Liver (tissue), 9 donors: ENCODE results near the gene COL5A1. TPM values are rescaled to one million over a fixed set of nuclear protein-coding genes. Genes with fewer than 3 reads are reported as not detected.

ENCODE experiments used
- DNase-seq: peaks from one replicate; pipeline ENCODE4 v3.0.0-alpha.2; 2017; ENCODE audit warnings: low spot score
- H3K27ac ChIP-seq, 2 donors: one replicate each; pipeline ENCODE4 v1.7.0; 2013; ENCODE audit warnings: inconsistent platforms in 2 of 2, low read length in 2 of 2, control low read depth in 1 of 2, low read depth in 1 of 2, mild to moderate bottlenecking in 1 of 2
- H3K27me3 ChIP-seq, 4 donors: one replicate each; pipeline versions ENCODE4 v1.6.1 to v1.7.0; 2013; ENCODE audit warnings: low read length in 3 of 4, inconsistent platforms in 1 of 4, mild to moderate bottlenecking in 1 of 4, moderate library complexity in 1 of 4; ENCODE audit not compliant: control insufficient read depth in 4 of 4, insufficient read depth in 4 of 4
- H3K36me3 ChIP-seq, 4 donors: one replicate each; pipeline versions ENCODE4 v1.6.1 to v1.7.0; 2013; ENCODE audit warnings: low read length in 3 of 4, mild to moderate bottlenecking in 3 of 4, low read depth in 1 of 4, moderate library complexity in 1 of 4; ENCODE audit not compliant: control insufficient read depth in 4 of 4, insufficient read depth in 3 of 4
- H3K4me1 ChIP-seq, 4 donors: one replicate each; pipeline versions ENCODE4 v1.6.1 to v1.7.0; 2013; ENCODE audit warnings: low read length in 3 of 4, mild to moderate bottlenecking in 3 of 4, moderate library complexity in 1 of 4; ENCODE audit not compliant: control insufficient read depth in 4 of 4, insufficient read depth in 4 of 4
- H3K4me3 ChIP-seq, 3 donors: one replicate each; pipeline versions ENCODE4 v1.6.1 to v1.7.0; 2013; ENCODE audit warnings: low read length in 3 of 3, control low read depth in 1 of 3, low read depth in 1 of 3, mild to moderate bottlenecking in 1 of 3
- H3K9ac ChIP-seq, 2 donors: one replicate each; pipeline ENCODE4 v1.7.0; 2013; ENCODE audit warnings: low read length in 2 of 2, mild to moderate bottlenecking in 2 of 2, moderate library complexity in 2 of 2, control low read depth in 1 of 2, low read depth in 1 of 2
- H3K9me3 ChIP-seq, 4 donors: one replicate each; pipeline versions ENCODE4 v1.6.1 to v1.7.0; 2013; ENCODE audit warnings: low read length in 3 of 4; ENCODE audit not compliant: control insufficient read depth in 4 of 4
- EGR1 ChIP-seq, 2 donors: IDR thresholded peaks; 2 replicates each; pipeline ENCODE4 v1.6.1; 2016 to 2018; ENCODE audit warnings: antibody characterized with exemption in 2 of 2, low read depth in 2 of 2
- FOXA1 ChIP-seq: IDR thresholded peaks from 2 replicates; pipeline ENCODE4 v1.6.1; 2016; ENCODE audit warnings: antibody characterized with exemption
- FOXA2 ChIP-seq: IDR thresholded peaks from 2 replicates; pipeline ENCODE4 v1.6.1; 2016; ENCODE audit warnings: antibody characterized with exemption
- GABPA ChIP-seq, 2 donors: IDR thresholded peaks in 1 of 2; conservative IDR thresholded peaks in 1 of 2; 2 replicates each; pipeline ENCODE4 v1.6.1; 2016; ENCODE audit warnings: antibody characterized with exemption in 2 of 2, mild to moderate bottlenecking in 1 of 2, moderate library complexity in 1 of 2
- HNF4A ChIP-seq, 2 donors: conservative IDR thresholded peaks; 2 replicates each; pipeline ENCODE4 v1.6.1; 2016; ENCODE audit warnings: antibody characterized with exemption in 2 of 2, mild to moderate bottlenecking in 2 of 2
- NR2F2 ChIP-seq: IDR thresholded peaks from 2 replicates; pipeline ENCODE4 v1.6.1; 2016; ENCODE audit warnings: antibody characterized with exemption
- RXRA ChIP-seq, 2 donors: IDR thresholded peaks; 2 replicates each; pipeline ENCODE4 v1.6.1; 2017 to 2018; ENCODE audit warnings: antibody characterized with exemption in 2 of 2, mild to moderate bottlenecking in 1 of 2
- SP1 ChIP-seq: IDR thresholded peaks from 2 replicates; pipeline ENCODE4 v1.6.1; 2018; ENCODE audit warnings: antibody characterized with exemption, mild to moderate bottlenecking
- TAF1 ChIP-seq: conservative IDR thresholded peaks from 2 replicates; pipeline ENCODE4 v1.6.1; 2016; ENCODE audit warnings: antibody characterized with exemption, mild to moderate bottlenecking
- WGBS: extraction: QIAGEN DNeasy Blood & Tissue Kit; methylation state at CpG from one replicate; pipeline ENCODE4 v1.1.7; 2013; 5-methylcytosine and 5-hydroxymethylcytosine counted together
- polyA plus RNA-seq, 2 donors: library from polyadenylated mRNA; stranded (reverse) in 1 of 2; unstranded in 1 of 2; fragments of 200-250 nt in 1 of 2; fragments of >200 nt in 1 of 2; fragmentation: Nextera tagmentation in 1 of 2; extraction: Ambion mirVana in 1 of 2; gene quantifications; one replicate each; pipeline versions ENCODE4 v1.2.1 to v1.2.3, GENCODE V29; 2013 to 2015
- total RNA-seq, 2 donors: library from RNA; depleted of rRNA; stranded (reverse); fragments of >200 nt; gene quantifications; one replicate each; pipeline ENCODE4 v1.2.3, GENCODE V29; 2014
- TF ChIP-seq, protein P1 (sequence below): fragments of 150-350 bp; IDR thresholded peaks from 2 replicates; pipeline ENCODE4 v1.5.1; 2017; ENCODE audit warnings: improper control_type of control experiment, low read depth, low read length; ENCODE audit not compliant: missing input control
- TF ChIP-seq, protein P2 (sequence below): IDR thresholded peaks from 2 replicates; pipeline ENCODE4 v1.6.1; 2016; ENCODE audit warnings: antibody characterized with exemption
- TF ChIP-seq, protein P3 (sequence below): IDR thresholded peaks from 2 replicates; pipeline ENCODE4 v1.6.1; 2016; ENCODE audit warnings: antibody characterized with exemption
- TF ChIP-seq, protein P4 (sequence below): IDR thresholded peaks from 2 replicates; pipeline ENCODE4 v1.6.1; 2016; ENCODE audit warnings: antibody characterized with exemption, mild to moderate bottlenecking
- donor health status: healthy.
- donor health status: healthy.
- donor health status: healthy.
- donor health status: healthy.
- donor health status: healthy.

COL5A1 gene
- total and polyA plus RNA-seq, 4 donors: 0.67 to 15.6 (median 11.2) TPM

DNA sequence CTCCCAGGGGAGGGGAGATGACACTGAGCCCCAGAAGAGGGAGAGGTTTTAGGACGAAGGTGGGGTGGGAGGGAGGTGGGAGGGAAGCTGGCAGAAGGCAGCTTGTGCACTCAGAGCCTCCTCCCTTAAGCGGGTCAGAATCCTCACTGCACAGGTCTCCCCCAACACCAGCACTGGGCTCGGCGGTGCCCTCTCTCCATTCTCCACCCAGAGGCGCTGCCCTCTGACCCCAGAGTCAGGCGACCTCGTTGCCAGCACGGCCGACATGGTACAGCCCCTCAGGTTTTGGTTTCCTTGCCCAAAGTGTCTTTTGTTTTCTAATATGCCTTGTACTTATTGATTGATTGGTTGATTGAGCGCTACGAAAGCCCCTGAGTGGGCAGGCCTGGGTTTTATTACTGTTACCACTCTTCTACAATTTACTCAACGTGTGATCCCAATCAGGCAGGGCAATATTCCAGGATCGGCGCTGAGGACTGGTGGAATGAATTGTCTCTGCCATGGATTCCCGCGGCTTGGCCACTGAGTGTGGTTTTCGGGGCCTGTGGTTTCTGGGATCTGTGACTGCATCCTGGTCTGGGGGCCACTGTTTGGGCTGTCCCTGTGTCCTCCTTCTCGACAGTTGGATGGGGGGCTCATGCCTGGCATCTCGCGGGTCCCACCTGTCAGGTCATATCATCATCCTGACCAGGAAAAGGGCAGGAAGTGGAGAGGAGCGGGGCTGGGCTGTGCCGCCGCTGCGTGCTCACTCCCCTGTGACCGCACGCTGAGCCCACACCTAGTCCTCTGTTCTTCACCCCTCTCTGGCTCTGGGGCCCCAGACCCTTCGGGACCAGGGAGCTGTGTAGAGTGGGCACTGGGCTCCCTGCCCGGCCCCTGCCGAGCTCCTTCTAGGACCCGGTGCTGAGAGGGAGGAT lies 229.4 kb downstream of the COL5A1 start:
- Histone ChIP-seq H3K27ac (no peak overlapping the region), H3K36me3 (no peaks in the 10 kb centered on the region), H3K9ac (no peak overlapping the region), H3K27me3 (peaks cover 0 to 2% (median 0%) of the 10 kb centered on the region in 4 donors), H3K4me3 (no peak overlapping the region), H3K4me1 (no peaks in the 10 kb centered on the region), H3K9me3 (peaks cover 0 to 1% (median 0%) of the 10 kb centered on the region in 4 donors)
- no peak for DNase-seq
- 78% methylated on average over 30 of the region's 30 CpGs for WGBS
- TF ChIP-seq FOXA2 (no peak), EGR1 (IDR thresholded peaks at IDR 0.05; ENCODE audit: low read depth in 2 of 2) (no peak), SP1 (no peak), RXRA (IDR thresholded peaks at IDR 0.05) (no peak), HNF4A (conservative IDR thresholded peaks at IDR 0.05) (no peak), FOXA1 (no peak), TAF1 (no peak), GABPA (IDR thresholded peaks at IDR 0.05 in 1 of 2, conservative IDR thresholded peaks at IDR 0.05 in 1 of 2) (no peak), NR2F2 (no peak)
- TF ChIP-seq, protein P1, sequence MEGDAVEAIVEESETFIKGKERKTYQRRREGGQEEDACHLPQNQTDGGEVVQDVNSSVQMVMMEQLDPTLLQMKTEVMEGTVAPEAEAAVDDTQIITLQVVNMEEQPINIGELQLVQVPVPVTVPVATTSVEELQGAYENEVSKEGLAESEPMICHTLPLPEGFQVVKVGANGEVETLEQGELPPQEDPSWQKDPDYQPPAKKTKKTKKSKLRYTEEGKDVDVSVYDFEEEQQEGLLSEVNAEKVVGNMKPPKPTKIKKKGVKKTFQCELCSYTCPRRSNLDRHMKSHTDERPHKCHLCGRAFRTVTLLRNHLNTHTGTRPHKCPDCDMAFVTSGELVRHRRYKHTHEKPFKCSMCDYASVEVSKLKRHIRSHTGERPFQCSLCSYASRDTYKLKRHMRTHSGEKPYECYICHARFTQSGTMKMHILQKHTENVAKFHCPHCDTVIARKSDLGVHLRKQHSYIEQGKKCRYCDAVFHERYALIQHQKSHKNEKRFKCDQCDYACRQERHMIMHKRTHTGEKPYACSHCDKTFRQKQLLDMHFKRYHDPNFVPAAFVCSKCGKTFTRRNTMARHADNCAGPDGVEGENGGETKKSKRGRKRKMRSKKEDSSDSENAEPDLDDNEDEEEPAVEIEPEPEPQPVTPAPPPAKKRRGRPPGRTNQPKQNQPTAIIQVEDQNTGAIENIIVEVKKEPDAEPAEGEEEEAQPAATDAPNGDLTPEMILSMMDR: no peak
- TF ChIP-seq, protein P2, sequence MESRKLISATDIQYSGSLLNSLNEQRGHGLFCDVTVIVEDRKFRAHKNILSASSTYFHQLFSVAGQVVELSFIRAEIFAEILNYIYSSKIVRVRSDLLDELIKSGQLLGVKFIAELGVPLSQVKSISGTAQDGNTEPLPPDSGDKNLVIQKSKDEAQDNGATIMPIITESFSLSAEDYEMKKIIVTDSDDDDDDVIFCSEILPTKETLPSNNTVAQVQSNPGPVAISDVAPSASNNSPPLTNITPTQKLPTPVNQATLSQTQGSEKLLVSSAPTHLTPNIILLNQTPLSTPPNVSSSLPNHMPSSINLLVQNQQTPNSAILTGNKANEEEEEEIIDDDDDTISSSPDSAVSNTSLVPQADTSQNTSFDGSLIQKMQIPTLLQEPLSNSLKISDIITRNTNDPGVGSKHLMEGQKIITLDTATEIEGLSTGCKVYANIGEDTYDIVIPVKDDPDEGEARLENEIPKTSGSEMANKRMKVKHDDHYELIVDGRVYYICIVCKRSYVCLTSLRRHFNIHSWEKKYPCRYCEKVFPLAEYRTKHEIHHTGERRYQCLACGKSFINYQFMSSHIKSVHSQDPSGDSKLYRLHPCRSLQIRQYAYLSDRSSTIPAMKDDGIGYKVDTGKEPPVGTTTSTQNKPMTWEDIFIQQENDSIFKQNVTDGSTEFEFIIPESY: no peak
- TF ChIP-seq, protein P3, sequence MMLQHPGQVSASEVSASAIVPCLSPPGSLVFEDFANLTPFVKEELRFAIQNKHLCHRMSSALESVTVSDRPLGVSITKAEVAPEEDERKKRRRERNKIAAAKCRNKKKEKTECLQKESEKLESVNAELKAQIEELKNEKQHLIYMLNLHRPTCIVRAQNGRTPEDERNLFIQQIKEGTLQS: no peak
- TF ChIP-seq, protein P4, sequence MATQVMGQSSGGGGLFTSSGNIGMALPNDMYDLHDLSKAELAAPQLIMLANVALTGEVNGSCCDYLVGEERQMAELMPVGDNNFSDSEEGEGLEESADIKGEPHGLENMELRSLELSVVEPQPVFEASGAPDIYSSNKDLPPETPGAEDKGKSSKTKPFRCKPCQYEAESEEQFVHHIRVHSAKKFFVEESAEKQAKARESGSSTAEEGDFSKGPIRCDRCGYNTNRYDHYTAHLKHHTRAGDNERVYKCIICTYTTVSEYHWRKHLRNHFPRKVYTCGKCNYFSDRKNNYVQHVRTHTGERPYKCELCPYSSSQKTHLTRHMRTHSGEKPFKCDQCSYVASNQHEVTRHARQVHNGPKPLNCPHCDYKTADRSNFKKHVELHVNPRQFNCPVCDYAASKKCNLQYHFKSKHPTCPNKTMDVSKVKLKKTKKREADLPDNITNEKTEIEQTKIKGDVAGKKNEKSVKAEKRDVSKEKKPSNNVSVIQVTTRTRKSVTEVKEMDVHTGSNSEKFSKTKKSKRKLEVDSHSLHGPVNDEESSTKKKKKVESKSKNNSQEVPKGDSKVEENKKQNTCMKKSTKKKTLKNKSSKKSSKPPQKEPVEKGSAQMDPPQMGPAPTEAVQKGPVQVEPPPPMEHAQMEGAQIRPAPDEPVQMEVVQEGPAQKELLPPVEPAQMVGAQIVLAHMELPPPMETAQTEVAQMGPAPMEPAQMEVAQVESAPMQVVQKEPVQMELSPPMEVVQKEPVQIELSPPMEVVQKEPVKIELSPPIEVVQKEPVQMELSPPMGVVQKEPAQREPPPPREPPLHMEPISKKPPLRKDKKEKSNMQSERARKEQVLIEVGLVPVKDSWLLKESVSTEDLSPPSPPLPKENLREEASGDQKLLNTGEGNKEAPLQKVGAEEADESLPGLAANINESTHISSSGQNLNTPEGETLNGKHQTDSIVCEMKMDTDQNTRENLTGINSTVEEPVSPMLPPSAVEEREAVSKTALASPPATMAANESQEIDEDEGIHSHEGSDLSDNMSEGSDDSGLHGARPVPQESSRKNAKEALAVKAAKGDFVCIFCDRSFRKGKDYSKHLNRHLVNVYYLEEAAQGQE: no peak
